Activated CD4-positive, CD25-positive, alpha-beta regulatory T cell treated with anti-CD3 and anti-CD28 coated beads, Interleukin-2, amount 50 U/mL, for 24 hours (primary cell): ENCODE results near the gene RENBP.

Experiments used
- ATAC-seq, 2 donors: fragments of 150-1000 bp; cut with Tn5 transposase; one replicate each; pipeline ENCODE4 v1.10.0; 2021; ENCODE audit warnings: mild to moderate bottlenecking in 1 of 2, moderate library complexity in 1 of 2

Gene RENBP

DNA sequence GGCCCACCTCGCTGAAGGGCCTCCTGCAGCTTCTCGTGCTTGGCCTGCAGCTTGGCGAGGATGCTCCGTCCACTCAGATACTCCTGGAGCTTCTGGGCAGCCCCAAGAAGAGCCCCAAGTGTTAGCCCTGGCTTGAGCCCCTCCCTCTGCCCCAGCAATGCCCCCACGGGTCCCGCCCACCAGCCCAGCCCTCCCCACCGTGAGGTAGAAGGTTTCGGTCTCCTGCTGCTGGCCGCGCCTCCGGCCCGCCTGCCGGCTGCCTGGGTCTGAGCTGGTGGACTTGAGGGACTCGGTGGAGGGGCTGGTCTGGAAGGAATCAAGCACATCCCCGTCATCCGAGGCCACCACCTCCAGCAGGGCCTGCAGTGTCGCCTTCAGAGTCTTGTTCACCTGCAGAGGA lies 31.2 kb downstream of the RENBP start:
- ATAC-seq, result no peak

DNA sequence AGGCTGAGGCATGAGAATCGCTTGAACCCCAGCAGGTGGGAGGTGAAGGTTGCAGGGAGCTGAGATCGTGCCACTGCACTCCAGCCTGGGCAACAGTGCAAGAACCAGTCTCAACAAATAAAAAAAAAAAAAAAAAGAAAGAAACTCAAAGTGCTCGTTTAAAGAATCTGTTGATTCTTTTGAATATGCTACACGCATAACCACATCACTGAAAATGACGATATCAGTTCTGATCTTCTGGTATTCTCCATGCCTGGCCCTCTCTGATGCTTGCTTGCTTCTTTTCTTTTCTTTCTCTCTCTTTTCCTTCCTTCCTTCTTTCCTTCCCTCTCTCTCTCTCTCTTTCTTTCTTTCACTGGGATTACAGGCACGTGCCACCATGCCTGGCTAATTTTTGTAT lies 32.6 kb downstream of the RENBP start:
- no peak for ATAC-seq

DNA sequence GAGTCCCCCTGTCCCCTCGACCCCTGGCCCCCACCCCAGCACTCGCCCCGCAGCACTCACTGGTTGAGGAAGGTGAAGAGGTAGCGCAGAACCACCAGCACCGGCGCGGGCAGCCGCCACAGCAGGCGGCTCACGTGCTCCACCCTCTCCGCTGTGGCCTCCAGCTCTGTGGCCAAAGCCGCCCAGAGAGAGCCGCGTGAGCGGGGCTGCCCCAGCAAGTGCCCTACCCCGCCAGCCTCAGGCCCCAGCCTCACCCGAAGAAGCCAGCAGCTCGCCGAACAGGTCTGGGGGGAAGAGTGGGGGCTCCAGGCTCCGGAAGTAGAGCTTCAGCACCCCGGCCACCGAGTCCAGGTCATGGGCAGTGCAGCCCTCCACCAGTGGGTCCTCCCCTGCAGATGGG lies 34.0 kb downstream of the RENBP start:
- no peak for ATAC-seq

DNA sequence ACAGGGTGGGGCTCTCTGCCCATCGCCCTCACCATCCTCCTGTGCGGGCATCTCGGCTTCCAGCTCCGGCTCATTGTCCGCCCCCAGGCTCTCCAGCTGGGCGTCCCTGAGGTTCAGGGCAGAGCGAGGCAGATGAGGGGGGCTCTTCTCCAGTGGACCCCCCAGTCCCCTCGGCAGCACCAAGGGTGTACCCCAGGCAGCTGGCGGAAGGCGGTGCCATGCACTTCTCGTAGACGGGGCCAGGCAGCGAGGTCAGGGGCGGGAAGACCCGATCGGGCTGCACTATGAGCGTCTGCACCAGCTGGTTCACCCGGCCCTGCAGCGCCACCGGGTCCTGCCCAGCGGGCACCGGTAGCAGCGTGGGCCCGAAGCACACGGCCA lies 34.5 kb downstream of the RENBP start:
- ATAC-seq, result no peak

DNA sequence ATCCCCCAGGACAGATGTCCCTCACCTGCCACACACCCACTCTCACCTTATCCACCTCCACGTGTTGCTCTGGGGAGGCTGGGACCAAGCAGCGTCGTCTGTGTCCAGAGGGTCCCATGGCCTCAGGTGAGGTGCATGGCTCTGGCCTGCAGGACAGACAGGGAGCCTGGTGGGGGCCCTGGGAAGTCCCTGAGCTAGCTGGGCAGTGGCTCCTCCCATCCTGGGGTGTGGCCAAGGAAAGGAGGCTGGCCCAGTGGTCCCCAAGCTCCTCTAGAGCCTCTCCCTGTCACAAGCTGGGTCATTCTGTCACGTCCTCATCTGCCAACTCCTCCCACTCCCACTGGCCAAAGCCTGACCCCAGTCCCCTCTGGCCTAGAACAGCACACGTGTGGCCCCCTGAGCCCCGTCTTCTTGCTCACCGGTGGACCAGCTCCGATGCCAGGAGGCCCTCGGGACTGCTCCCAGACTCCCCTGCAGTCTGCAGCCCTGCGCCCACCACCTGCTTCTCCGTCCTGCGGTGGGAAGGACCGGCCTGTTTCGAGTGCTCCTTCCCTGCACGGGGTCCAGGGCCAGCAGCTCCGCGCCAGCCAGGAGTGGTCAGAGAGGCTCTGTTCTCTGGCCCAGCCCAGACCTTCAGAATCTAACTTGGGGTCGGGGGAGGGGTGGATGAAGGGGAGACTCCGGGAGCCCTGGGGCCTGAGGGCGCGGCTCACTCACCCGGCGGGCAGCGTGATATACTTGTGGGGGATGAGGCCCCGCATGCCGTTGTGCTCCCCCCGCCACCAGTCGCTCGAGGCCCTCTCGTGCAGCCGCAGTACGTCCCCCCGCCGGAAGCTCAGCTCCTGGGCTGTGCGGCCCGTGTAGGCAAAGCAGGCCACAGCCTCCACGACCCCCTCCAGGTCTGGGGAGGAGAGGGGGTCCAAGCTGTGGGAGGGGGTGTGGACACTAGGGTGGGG lies 35.1 kb downstream of the RENBP start:
- no peak for ATAC-seq

DNA sequence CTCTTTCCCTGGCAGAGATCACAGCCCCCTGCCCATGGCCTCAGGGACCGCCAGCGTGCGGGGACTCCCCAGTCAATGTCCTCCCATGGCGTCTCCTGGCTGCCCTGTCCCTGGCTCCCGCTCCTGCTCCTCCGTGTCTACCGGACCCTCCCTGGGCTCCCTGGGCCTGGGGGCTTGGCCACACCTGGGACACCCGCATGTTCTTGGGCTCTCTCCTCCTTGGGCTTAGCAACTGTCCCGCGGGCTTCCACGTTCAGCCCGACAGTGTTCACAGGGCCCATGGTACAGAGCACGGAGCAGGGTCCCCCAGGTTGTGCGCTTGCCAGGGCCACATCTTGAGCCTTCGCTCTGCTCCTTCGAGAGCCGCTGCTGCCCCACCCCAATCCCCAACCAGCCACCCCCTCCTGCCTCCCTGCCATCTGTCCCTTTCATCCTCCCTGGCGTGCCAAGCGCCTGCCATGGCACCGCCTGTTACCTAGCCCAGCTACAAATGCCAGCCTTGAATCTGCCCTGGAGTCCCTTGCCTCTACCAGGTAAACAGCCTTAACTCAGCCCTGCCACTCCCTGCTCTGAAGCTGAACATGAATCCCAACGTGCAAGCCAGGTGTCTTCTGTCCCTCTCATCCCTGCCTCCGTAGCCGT lies 36.1 kb downstream of the RENBP start:
- no peak for ATAC-seq

DNA sequence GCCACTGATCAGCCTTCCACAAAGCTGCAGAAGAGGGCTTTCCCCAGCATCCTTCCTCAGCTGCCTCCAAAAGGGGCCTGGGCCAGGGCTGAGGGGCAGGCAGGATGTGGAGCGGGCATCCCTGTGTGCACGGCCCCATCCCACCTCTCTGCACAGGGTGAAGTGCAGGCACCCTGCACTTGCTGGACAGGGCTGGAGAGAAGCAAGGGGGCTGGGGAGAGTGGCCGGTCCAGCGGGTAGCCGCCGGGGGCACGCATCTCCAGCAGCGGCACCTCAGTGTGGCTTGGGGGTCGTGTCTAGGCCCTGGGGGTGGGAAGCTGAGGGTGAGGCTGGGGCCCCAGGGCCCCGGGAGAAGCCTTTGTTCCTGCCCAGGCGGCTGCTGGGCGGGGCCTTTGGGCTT lies 37.0 kb downstream of the RENBP start:
- ATAC-seq, result no peak

DNA sequence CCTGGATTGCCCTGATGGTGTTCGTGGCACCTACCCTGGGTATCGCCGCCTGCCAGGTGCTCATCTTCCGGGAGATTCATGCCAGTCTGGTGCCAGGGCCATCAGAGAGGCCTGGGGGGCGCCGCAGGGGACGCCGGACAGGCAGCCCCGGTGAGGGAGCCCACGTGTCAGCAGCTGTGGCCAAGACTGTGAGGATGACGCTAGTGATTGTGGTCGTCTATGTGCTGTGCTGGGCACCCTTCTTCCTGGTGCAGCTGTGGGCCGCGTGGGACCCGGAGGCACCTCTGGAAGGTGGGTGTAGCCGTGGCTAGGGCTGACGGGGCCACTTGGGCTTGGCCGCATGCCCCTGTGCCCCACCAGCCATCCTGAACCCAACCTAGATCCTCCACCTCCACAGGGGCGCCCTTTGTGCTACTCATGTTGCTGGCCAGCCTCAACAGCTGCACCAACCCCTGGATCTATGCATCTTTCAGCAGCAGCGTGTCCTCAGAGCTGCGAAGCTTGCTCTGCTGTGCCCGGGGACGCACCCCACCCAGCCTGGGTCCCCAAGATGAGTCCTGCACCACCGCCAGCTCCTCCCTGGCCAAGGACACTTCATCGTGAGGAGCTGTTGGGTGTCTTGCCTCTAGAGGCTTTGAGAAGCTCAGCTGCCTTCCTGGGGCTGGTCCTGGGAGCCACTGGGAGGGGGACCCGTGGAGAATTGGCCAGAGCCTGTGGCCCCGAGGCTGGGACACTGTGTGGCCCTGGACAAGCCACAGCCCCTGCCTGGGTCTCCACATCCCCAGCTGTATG lies 38.1 kb downstream of the RENBP start:
- ATAC-seq, result no peak

DNA sequence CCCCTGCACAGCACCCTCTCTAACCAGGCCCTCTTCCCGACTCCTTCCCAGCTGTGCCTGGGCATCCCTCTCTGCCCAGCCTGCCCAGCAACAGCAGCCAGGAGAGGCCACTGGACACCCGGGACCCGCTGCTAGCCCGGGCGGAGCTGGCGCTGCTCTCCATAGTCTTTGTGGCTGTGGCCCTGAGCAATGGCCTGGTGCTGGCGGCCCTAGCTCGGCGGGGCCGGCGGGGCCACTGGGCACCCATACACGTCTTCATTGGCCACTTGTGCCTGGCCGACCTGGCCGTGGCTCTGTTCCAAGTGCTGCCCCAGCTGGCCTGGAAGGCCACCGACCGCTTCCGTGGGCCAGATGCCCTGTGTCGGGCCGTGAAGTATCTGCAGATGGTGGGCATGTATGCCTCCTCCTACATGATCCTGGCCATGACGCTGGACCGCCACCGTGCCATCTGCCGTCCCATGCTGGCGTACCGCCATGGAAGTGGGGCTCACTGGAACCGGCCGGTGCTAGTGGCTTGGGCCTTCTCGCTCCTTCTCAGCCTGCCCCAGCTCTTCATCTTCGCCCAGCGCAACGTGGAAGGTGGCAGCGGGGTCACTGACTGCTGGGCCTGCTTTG lies 38.9 kb downstream of the RENBP start:
- no peak for ATAC-seq

DNA sequence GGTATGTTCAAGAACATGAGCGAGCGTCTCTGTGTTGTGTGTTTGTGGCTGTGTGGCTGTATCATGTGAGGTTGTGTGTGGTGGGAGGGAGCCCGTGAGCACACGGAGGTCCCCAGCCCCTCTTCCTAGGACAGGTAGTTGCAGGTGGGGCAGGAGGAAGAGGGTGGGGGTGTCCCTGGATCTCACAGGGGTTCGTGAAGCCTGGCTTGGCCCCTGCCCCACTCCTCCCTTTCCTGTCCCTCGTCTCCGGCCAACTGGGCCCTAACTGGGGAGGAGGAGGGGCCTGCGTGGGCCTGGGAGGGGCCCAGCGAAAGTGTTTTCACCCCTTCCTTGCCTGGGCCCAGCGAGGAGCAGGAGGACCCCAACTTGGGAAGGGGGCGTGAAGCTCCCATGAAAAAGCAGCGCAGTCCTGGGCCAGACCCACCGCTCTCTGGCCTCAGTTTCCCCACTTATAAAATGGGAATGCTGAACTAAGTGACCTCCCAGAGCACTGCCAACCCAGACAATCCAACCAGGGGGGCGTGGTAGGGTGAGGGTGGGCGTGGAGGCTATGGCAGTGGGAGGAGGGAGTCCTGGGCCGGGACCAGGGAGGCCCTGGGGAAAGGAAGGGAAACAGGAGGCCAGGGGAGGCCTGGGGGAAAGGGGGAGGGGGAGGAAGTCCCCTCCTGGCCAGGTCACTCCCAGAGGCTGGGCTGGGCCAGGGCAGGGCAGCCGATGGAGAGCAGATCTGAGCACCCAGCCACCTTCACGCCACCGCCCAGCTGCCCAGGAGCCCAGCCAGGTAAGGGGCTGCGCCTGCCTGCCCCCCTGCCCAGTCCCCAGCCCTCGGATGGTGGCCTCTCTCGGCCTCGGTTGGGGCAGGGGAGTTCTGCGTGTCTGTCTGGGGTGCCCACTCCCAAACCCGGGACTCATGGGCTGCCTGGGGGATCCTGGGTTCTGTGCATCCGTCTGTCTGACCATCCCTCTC lies 40.2 kb downstream of the RENBP start, which contains the start of gene AVPR2:
AVPR2 (plus strand) TSS at position 683 of the 967 bp plus-strand sequence. CDS start 473 bp downstream, outside the sequence.
- ATAC-seq, result peak; percentile 7 to 15

DNA sequence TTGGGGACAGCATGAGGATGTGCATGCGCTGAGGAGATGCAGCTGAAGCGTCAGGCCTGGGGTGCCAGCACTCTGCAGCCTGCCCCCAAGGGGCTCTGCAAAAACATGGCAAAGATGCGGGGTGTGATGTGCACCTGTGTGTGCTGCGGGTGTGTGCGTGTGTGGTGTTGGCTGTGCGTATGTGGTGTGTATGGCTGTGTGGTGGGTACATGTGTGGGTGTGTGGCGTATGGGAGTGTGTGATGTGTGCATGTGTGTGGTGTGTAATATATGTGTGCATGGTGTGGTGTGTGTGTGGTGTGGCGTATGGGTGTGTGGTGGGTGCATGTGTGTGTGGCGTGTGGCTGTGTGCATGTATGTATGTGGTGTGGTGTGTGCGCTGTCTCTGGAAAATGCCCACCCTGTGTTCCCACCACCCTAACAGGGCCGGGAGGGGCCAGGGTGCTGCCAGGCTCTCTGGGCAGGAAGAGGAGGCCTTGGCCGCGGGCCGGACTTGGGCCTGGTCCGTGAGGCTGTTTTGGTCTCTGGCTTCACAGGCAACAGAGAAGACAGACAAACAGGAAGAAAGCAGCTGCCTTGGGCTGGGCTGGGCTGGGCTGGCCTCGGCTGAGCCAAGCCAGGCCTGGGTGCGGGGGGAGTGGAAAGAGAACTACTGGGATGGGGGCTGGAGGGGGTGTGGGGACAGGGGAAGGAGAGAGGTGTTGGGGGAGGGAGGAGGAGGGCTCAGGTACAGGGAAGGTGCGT lies 41.0 kb downstream of the RENBP start:
- ATAC-seq, result peak in 1 of 2 donors; percentile 2

DNA sequence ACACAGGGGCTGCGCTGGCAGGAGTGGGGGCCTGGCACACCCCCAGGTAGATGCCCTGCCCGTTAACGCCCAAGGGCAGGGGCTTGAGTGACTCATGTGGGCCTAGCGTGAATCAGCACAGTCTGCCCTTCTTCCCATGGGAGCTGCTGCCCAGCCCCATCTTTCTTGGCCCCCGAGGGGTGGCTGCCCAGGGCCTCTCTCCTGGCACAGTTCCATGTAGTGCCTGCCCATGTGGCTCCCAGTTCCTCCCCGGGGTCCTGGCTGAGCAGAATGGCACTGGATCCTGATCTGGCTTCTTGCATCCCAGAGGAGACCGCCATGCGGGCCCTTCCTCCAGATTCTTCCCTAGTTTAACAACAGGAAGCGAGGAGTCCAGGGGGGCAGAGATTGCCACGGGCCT lies 42.1 kb downstream of the RENBP start:
- no peak for ATAC-seq

DNA sequence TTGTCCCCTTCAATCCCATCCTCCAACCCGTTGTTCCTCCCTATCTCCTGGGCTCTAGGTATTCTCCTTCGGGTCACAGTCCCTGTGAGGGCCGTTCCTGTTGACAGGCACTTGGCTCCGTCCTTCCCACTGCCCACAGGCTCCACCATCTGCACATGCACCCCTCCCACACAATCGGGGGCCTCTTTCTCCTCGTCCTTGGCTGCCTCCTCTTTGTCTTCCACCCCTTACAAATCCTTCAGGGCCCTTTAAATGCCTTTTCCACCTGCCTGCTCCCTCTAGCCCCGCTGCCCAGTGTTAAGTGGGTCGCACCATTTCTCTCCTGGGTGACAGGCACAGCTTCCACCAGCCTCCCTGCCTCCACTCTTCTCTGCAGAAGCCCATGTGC lies 42.7 kb downstream of the RENBP start:
- no peak for ATAC-seq

DNA sequence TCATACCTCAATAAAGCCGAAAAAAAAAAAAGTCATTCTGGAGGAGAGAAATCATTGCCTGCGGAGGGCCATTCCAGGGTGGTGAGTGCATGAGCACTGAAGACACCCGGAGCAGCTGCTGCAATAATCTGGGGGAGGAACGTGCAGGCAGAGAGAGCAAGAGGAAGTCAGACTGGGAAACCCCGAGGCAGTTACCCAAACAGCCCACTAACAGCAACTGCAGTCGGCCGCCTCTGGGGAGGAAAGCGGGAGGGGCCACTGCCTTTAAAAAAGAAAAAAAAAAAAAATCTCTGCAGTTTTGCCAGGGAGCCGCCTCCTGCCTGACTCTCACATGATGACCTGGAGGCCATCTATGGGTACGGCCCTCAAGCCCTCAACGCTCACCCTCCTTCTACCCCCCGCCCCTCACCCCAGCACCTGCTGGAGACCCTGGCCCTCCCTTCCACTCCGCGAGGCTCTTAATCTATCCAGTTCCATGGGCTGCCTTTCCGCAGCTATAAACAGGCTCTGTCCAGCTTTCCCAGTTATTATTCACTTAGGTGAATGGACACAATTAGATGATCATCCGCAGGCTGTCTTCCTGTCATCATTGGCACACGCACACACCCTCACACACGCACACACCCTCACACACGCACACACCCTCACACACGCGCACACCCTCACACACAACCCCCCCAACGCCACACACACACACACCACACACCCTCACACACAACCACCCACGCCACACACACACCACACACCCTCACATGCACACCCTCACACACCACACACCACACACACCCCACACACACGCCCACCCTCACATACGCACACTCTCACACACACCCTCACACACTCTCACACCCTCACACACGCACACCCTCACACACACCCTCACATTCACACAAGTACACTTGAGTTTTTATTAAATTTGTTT lies 43.4 kb downstream of the RENBP start:
- peak; percentile 73 to 75 for ATAC-seq

DNA sequence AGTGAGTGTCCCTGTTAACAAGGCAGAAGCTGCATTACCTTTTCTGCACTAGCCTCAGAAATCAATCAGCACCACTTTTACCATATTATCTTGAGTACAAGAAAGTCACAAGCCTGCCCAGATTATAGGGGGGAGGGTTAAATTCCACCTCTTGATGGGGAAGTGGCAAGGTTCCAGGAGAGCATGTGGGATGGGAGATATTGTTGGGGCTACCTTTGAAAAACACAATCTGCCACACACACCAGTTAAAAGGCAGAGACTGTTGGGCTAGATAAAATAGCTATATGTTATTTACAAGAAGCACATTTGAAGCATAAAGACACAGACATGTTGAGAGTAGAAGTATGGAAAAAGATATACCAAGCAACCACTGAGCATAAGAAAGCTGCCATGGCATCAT lies 46.5 kb downstream of the RENBP start:
- ATAC-seq, result no peak

DNA sequence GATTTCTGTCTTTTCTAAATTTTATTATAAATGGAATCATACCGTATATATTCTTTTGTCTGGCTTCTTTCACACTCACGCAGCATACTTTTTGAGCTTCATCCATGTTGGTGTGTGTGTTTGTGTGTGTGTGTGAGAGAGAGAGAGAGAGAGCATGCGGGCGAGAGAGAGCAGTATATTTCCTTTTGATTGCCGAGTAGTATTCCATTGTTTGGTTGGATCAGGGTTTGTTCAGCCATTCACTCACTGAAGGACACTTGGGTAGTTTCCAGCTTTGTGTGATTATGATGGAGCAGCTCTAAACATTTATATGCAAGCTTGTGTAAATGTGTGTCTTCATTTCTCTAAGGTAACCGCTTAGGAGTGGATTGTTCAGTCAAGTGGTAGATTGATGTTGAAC lies 55.3 kb downstream of the RENBP start:
- ATAC-seq, result no peak

DNA sequence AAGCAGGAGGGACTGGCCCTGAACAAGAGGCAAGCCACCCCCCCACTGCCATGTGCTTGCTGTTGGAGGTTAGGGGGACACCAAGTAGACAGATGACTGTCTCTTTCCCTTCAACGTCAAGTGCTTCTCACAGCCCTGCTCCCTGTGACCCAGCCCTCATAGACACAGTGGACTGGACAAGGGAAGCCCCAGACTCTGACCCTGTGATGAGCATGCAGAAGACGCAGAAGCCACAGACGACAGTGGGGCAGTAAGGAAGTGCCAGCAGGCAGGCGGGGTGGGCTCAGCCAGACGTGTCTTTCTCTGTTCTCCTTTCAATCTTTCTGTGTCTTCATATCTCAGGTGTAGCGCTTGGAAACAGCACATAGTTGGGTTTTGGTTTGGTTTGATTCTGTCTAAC lies 56.1 kb downstream of the RENBP start:
- ATAC-seq, result peak in 1 of 2 donors; percentile 27

DNA sequence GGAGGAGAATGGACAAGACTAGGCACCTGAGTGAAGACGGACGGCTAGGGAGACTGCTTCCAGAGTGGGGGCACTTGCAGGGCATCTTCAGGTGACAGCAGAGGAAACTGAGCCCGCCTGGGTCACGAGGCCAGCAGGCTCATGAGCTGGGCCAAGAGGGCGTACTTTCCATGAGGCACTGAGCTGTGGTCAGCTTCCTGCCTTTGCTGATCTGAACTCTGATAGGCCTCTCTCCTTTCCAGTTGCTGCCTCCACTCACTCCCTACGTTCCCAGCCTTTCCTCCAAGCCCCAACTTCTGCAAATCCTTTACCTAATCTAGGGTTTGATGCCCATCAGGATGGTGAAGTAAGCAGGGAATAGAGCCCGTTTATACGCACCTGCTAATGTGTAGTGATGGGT lies 57.1 kb downstream of the RENBP start:
- no peak for ATAC-seq

DNA sequence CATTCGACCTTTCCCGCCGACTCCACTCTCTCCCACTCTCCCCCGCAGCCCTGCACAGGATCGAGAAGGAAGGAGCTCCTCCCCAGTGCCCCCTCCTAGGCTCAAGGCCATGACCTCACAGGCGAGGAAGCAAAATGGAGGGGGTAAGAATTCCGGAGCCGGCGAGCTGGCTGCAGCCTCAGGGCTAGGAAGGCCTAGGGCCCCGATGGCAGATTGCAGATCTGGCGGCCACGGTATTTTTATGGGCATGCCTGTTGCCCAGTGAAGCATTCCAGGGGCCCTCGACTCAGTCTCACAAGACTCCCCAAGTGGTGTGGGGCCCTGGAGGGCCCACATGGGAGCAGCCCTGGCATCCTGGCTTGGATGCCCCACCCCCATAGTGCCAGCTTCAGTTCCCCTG lies 57.5 kb downstream of the RENBP start:
- no peak for ATAC-seq
